HepG2 (cell line): ENCODE results near the gene TEAD4. TPM values are rescaled to one million over a fixed set of nuclear protein-coding genes. Genes with fewer than 3 reads are reported as not detected.
A peak's percentile ranks its signal among the peaks of the same experiment; 100 is the strongest.

ENCODE experiments used
- AHR ChIP-seq: IDR thresholded peaks from 2 replicates; pipeline ENCODE4 v1.6.1; 2018; ENCODE audit warnings: missing genetic modification reagents, missing compliant biosample characterization
- ARNT2 ChIP-seq: sonication (generic); formaldehyde crosslinking; IDR thresholded peaks from 2 replicates; pipeline ENCODE4 v1.8.0; 2022; ENCODE audit warnings: mild to moderate bottlenecking, low read depth, missing genetic modification reagents, moderate library complexity
- CEBPG ChIP-seq: IDR thresholded peaks from 2 replicates; pipeline ENCODE4 v1.6.1; 2016
- JARID2 ChIP-seq: sonication (generic); formaldehyde crosslinking; IDR thresholded peaks from 2 replicates; pipeline ENCODE4 v1.8.1; 2023; ENCODE audit warnings: missing genetic modification reagents, inconsistent platforms; ENCODE audit not compliant: insufficient replicate concordance
- MED13 ChIP-seq: sonication (generic); formaldehyde crosslinking; IDR thresholded peaks from 2 replicates; pipeline ENCODE4 v1.5.0; 2020; ENCODE audit warnings: missing genetic modification reagents
- MXI1 ChIP-seq: IDR thresholded peaks from 3 replicates; pipeline ENCODE4 v1.6.1; 2012; ENCODE audit warnings: low read depth, low read length, inconsistent platforms, borderline replicate concordance
- NR2C2 ChIP-seq: sonication (generic); formaldehyde crosslinking; IDR thresholded peaks from 2 replicates; pipeline ENCODE4 v1.4.0; 2020; ENCODE audit warnings: missing genetic modification reagents, mild to moderate bottlenecking, moderate library complexity, borderline replicate concordance
- TERF1 ChIP-seq: sonication (generic); formaldehyde crosslinking; IDR thresholded peaks from 2 replicates; pipeline ENCODE4 v1.8.0; 2022; ENCODE audit warnings: mild to moderate bottlenecking, missing genetic modification reagents, moderate library complexity
- ZBTB40 ChIP-seq, 2 experiments: fragments of 450-650 bp in 1 of 2; sonication (generic) in 1 of 2; formaldehyde crosslinking in 1 of 2; IDR thresholded peaks; 2 replicates each; pipeline versions ENCODE4 v1.6.1 to v1.8.0; 2016 to 2022; ENCODE audit warnings: antibody characterized with exemption in 1 of 2, mild to moderate bottlenecking in 1 of 2, missing genetic modification reagents in 1 of 2
- ZNF207 ChIP-seq: fragments of 450-650 bp; IDR thresholded peaks from 2 replicates; pipeline ENCODE4 v1.6.1; 2016; ENCODE audit warnings: antibody characterized with exemption, borderline replicate concordance
- ZNF34 ChIP-seq: sonication (generic); formaldehyde crosslinking; IDR thresholded peaks from 2 replicates; pipeline ENCODE4 v1.4.0; 2020; ENCODE audit warnings: mild to moderate bottlenecking, missing genetic modification reagents, borderline replicate concordance
- ZNF343 ChIP-seq: sonication (generic); formaldehyde crosslinking; IDR thresholded peaks from 2 replicates; pipeline ENCODE4 v1.4.0; 2020; ENCODE audit warnings: mild to moderate bottlenecking, missing genetic modification reagents
- ZNF446 ChIP-seq: sonication (generic); formaldehyde crosslinking; IDR thresholded peaks from 2 replicates; pipeline ENCODE4 v1.5.0; 2020; ENCODE audit warnings: mild to moderate bottlenecking, missing genetic modification reagents
- ZNF878 ChIP-seq: sonication (generic); formaldehyde crosslinking; IDR thresholded peaks from 2 replicates; pipeline ENCODE4 v1.8.1; 2023; ENCODE audit warnings: mild to moderate bottlenecking, missing genetic modification reagents, moderate library complexity
- polyA plus RNA-seq, 8 experiments: library from polyadenylated mRNA; depleted of rRNA in 3 of 8; stranded (reverse) in 7 of 8; unstranded in 1 of 8; fragments of >200 nt; fragmentation: Illumina TruSeq in 4 of 8; extraction: Trizol in 4 of 8; gene quantifications; 2 replicates each; pipeline versions ENCODE4 v1.2.1 to v1.2.3, GENCODE V29; 2011 to 2016; ENCODE audit warnings: low read depth in 4 of 8, missing spikeins in 1 of 8, mixed read lengths in 1 of 8; ENCODE audit not compliant: insufficient read depth in 1 of 8
- total RNA-seq, 5 experiments: library from RNA; depleted of rRNA; stranded (reverse); fragments of >200 nt; fragmentation: Illumina TruSeq; extraction: Trizol; gene quantifications; 2 replicates each; pipeline ENCODE4 v1.2.3, GENCODE V29; 2016; ENCODE audit warnings: low read depth in 1 of 5
- TF ChIP-seq, protein P1 (sequence below): sonication (generic); formaldehyde crosslinking; IDR thresholded peaks from 2 replicates; pipeline ENCODE4 v1.8.1; 2023; ENCODE audit warnings: mild to moderate bottlenecking, missing genetic modification reagents
- TF ChIP-seq, protein P2 (sequence below), 2 experiments: fragments of 450-650 bp in 1 of 2; sonication (generic) in 1 of 2; formaldehyde crosslinking; IDR thresholded peaks; 2 replicates each; pipeline versions ENCODE4 v1.5.0 to v1.8.0; 2020 to 2022; ENCODE audit warnings: mild to moderate bottlenecking in 1 of 2, missing genetic modification reagents in 1 of 2

Gene TEAD4
- total and polyA plus RNA-seq, 2 of the 13 experiments (the other 11 are each of a cell fraction or from before 2014, with no cell fraction given), result 45.0 to 69.4 TPM

- TF ChIP-seq ZBTB40 (IDR thresholded peaks at IDR 0.05), result no peak
- no peak for TF ChIP-seq ZBTB40 (CRISPR knock-in tag; IDR thresholded peaks at IDR 0.05)
- TF ChIP-seq TERF1, result no peak
- no peak for TF ChIP-seq ZNF34 (CRISPR knock-in tag)
- peak; percentile 84; the same call in 1 of the 2 replicates for TF ChIP-seq ARNT2 (CRISPR knock-in tag)
- peak; percentile 14; the same call in 1 of the 2 replicates for TF ChIP-seq ZNF343 (CRISPR knock-in tag)
- TF ChIP-seq NR2C2 (CRISPR knock-in tag), result no peak
- TF ChIP-seq ZNF446 (CRISPR knock-in tag), result peak; percentile 65; the same call in 1 of the 2 replicates
- TF ChIP-seq MED13 (CRISPR knock-in tag), result no peak
- TF ChIP-seq ZNF878 (CRISPR knock-in tag), result no peak
- TF ChIP-seq JARID2 (CRISPR knock-in tag), result no peak
- TF ChIP-seq, protein P1, sequence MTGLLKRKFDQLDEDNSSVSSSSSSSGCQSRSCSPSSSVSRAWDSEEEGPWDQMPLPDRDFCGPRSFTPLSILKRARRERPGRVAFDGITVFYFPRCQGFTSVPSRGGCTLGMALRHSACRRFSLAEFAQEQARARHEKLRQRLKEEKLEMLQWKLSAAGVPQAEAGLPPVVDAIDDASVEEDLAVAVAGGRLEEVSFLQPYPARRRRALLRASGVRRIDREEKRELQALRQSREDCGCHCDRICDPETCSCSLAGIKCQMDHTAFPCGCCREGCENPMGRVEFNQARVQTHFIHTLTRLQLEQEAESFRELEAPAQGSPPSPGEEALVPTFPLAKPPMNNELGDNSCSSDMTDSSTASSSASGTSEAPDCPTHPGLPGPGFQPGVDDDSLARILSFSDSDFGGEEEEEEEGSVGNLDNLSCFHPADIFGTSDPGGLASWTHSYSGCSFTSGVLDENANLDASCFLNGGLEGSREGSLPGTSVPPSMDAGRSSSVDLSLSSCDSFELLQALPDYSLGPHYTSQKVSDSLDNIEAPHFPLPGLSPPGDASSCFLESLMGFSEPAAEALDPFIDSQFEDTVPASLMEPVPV (CRISPR knock-in tag), result no peak
- no peak for TF ChIP-seq ZNF207
- 0 out of 2 replicates have a peak, but pooled peaks have one; percentile 28 for TF ChIP-seq AHR
- TF ChIP-seq CEBPG (CRISPR knock-in tag), result no peak
- TF ChIP-seq, protein P2, sequence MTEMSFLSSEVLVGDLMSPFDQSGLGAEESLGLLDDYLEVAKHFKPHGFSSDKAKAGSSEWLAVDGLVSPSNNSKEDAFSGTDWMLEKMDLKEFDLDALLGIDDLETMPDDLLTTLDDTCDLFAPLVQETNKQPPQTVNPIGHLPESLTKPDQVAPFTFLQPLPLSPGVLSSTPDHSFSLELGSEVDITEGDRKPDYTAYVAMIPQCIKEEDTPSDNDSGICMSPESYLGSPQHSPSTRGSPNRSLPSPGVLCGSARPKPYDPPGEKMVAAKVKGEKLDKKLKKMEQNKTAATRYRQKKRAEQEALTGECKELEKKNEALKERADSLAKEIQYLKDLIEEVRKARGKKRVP (CRISPR knock-in tag; IDR thresholded peaks at IDR 0.05), result peak in 1 of 2 experiments; percentile 37; a peak in 2 of 4 replicates
- peak; percentile 57; the same call in 1 of the 3 replicates for TF ChIP-seq MXI1
Measured at GRCh38 chr12:2959192-2959504, at the start of gene TEAD4 (continued).
